Measurements from ENCODE around the gene SGK1. TPM values are rescaled to one million over a fixed set of nuclear protein-coding genes. Genes with fewer than 3 reads are reported as not detected.

SGK1 gene
- polyA plus RNA-seq, 2 of the 4 experiments (the other 2 are of a cell fraction), result 41.3 to 131 TPM

- Histone ChIP-seq H3K4me2 (no peak overlapping the region), H3K4me3 (no peak overlapping the region), H3K27ac (no peak overlapping the region), H3K9me3 (no peaks in the 10 kb centered on the region), H3K4me1 (peaks cover 19% of the 10 kb centered on the region)
- TF ChIP-seq USF2 (IDR thresholded peaks at IDR 0.05) (no peak), CHD2 (IDR thresholded peaks at IDR 0.05; ENCODE audit: low read length, partially characterized antibody) (no peak), MAFK (IDR thresholded peaks at IDR 0.05; ENCODE audit: partially characterized antibody) (peak; percentile 18)
- POLR2A ChIA-PET, result no interaction called here
- no peak for DNase-seq (ENCODE audit: low read depth in 1 of 2, low spot score in 1 of 2)
- no peak for FAIRE-seq
- ATAC-seq, result no peak
- 77% methylated on average over 7 of the region's 7 CpGs for WGBS (ENCODE audit: missing lambda C conversion rate)
- CTCF ChIA-PET, result interaction anchor here (0.6 to 1.4 kb wide), 3 partner anchors 69 to 570 kb away, joined by 3 to 5 read pairs (median 3); no protein-coding TSS in a partner anchor
Observed at GRCh38 chr6:134253681-134254080, 64.2 kb downstream of the SGK1 start.

GRCh38 chr6:134251320-134251719 is 66.6 kb downstream of the SGK1 start:
- Histone ChIP-seq H3K27ac (no peak overlapping the region), H3K4me1 (peaks cover 19% of the 10 kb centered on the region), H3K4me3 (no peak overlapping the region), H3K9me3 (no peaks in the 10 kb centered on the region), H3K4me2 (no peak overlapping the region)
- WGBS (ENCODE audit: missing lambda C conversion rate), result 95% methylated on average over 3 of the region's 3 CpGs
- POLR2A ChIA-PET, result no interaction called here
- CTCF ChIA-PET, result no interaction called here
- no peak for TF ChIP-seq ZSCAN20 (CRISPR knock-in tag; IDR thresholded peaks at IDR 0.05)
- ATAC-seq (no peak), DNase-seq (ENCODE audit: low read depth in 1 of 2, low spot score in 1 of 2) (no peak), FAIRE-seq (no peak)

GRCh38 chr6:134250776-134251175 is 67.1 kb downstream of the SGK1 start:
- H3K4me3 ChIP-seq, result no peak overlapping the region
- ChIA-PET POLR2A (no interaction called here), CTCF (no interaction called here)
- peak overlapping the region in 1 of 2 experiments; percentile 37; a peak in 1 of 6 replicates for H3K27ac ChIP-seq
- WGBS (ENCODE audit: missing lambda C conversion rate), result 83% methylated on average over 2 of the region's 2 CpGs
- DNase-seq (ENCODE audit: low read depth in 1 of 2, low spot score in 1 of 2), result no peak
- no peak for TF ChIP-seq GATA3 (IDR thresholded peaks at IDR 0.05; ENCODE audit: borderline replicate concordance)
- H3K4me1 ChIP-seq, result peaks cover 19% of the 10 kb centered on the region
- no peak for FAIRE-seq
- no peak for ATAC-seq
- H3K4me2 ChIP-seq, result no peak overlapping the region
- no peaks in the 10 kb centered on the region for H3K9me3 ChIP-seq

- Histone ChIP-seq H3K27ac (peak overlapping the region in 1 of 2 experiments; percentile 47; a peak in 1 of 6 replicates), H3K4me2 (peak overlapping the region; percentile 26), H3K4me3 (no peak overlapping the region), H3K4me1 (peaks cover 24% of the 10 kb centered on the region), H3K9me3 (no peaks in the 10 kb centered on the region)
- CTCF ChIA-PET, result no interaction called here
- DNase-seq (ENCODE audit: low read depth in 1 of 2, low spot score in 1 of 2) (peak in 1 of 2 experiments; percentile 4), ATAC-seq (no peak), FAIRE-seq (no peak)
- POLR2A ChIA-PET, result no interaction called here
- WGBS (ENCODE audit: missing lambda C conversion rate), result 52% methylated on average over 7 of the region's 7 CpGs
- no peak for TF ChIP-seq CBX8 (IDR thresholded peaks at IDR 0.05)
- no peak for TF ChIP-seq FOSL2 (IDR thresholded peaks at IDR 0.05)
- TF ChIP-seq FOSL2 (CRISPR knock-in tag; IDR thresholded peaks at IDR 0.05), result no peak
- TF ChIP-seq CEBPB (IDR thresholded peaks at IDR 0.05), result no peak
- TF ChIP-seq JUNB (IDR thresholded peaks at IDR 0.05), result no peak
- no peak for TF ChIP-seq TFCP2L1 (CRISPR knock-in tag; IDR thresholded peaks at IDR 0.05)
- no peak for TF ChIP-seq NFE2L2 (conservative IDR thresholded peaks at IDR 0.05; ENCODE audit: low read length)
- TF ChIP-seq PHF8 (IDR thresholded peaks at IDR 0.05; ENCODE audit: borderline replicate concordance, low read depth), result no peak
Observed at GRCh38 chr6:134249759-134250602, 67.9 kb downstream of the SGK1 start.

- FAIRE-seq (no peak), DNase-seq (ENCODE audit: low read depth in 1 of 2, low spot score in 1 of 2) (no peak), ATAC-seq (no peak)
- H3K27ac ChIP-seq, result peak overlapping the region in 1 of 2 experiments; percentile 47; a peak in 1 of 6 replicates
- H3K9me3 ChIP-seq, result no peaks in the 10 kb centered on the region
- H3K4me2 ChIP-seq, result no peak overlapping the region; the same call in 2 of the 3 replicates
- CTCF ChIA-PET, result no interaction called here
- H3K4me1 ChIP-seq, result peaks cover 24% of the 10 kb centered on the region
- no peak overlapping the region for H3K4me3 ChIP-seq
- POLR2A ChIA-PET, result no interaction called here
- TF ChIP-seq JUN (IDR thresholded peaks at IDR 0.05) (no peak), HOXB5 (CRISPR knock-in tag; IDR thresholded peaks at IDR 0.05) (no peak), FOSB (CRISPR knock-in tag; IDR thresholded peaks at IDR 0.05) (no peak), POLR2A (IDR thresholded peaks at IDR 0.05; ENCODE audit: low read length) (no peak), ZFP36 (IDR thresholded peaks at IDR 0.05; ENCODE audit: borderline replicate concordance, partially characterized antibody) (no peak), ZC3H11A (IDR thresholded peaks at IDR 0.05) (no peak), HEYL (CRISPR knock-in tag; IDR thresholded peaks at IDR 0.05) (no peak), JUNB (IDR thresholded peaks at IDR 0.05) (no peak), KDM1A (IDR thresholded peaks at IDR 0.05; ENCODE audit: low read depth) (no peak), EHMT2 (IDR thresholded peaks at IDR 0.05; ENCODE audit: low read depth) (no peak)
- WGBS (ENCODE audit: missing lambda C conversion rate), result 78% methylated on average over 5 of the region's 5 CpGs
Observed at GRCh38 chr6:134249239-134249758, 68.6 kb downstream of the SGK1 start.
